ENCODE results near the gene HABP2. TPM values are rescaled to one million over a fixed set of nuclear protein-coding genes. Genes with fewer than 3 reads are reported as not detected.

The HABP2 gene
- total RNA-seq, 4 donors from 2014 or later, result not detected

DNA sequence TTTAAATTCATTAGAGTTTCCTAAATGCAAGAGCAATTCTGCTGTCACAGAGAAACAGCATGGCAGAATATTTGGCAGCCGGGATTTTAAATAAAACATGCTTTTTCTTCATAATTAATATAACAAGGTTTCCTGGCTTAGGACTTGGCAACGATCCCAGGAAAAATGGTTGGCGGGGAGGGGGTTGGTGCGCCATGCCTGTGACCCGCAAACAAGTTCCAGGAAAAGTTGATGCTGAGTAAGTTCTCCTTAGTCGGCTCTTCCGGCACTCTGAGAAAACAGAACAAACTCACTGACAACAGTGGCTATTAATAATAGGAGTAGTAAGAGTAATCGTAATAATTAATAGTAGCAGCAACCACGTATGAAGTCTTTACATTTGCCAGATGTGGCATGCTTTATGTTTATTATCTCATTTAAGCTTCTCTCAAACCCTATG is 4.6 kb downstream of the HABP2 start:
- no peak for TF ChIP-seq POLR2A (IDR thresholded peaks at IDR 0.05)
- TF ChIP-seq, protein P1, sequence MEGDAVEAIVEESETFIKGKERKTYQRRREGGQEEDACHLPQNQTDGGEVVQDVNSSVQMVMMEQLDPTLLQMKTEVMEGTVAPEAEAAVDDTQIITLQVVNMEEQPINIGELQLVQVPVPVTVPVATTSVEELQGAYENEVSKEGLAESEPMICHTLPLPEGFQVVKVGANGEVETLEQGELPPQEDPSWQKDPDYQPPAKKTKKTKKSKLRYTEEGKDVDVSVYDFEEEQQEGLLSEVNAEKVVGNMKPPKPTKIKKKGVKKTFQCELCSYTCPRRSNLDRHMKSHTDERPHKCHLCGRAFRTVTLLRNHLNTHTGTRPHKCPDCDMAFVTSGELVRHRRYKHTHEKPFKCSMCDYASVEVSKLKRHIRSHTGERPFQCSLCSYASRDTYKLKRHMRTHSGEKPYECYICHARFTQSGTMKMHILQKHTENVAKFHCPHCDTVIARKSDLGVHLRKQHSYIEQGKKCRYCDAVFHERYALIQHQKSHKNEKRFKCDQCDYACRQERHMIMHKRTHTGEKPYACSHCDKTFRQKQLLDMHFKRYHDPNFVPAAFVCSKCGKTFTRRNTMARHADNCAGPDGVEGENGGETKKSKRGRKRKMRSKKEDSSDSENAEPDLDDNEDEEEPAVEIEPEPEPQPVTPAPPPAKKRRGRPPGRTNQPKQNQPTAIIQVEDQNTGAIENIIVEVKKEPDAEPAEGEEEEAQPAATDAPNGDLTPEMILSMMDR (IDR thresholded peaks at IDR 0.05), result no peak
- H3K9me3 ChIP-seq, result no peaks in the 10 kb centered on the region
- intact Hi-C loops (cut with DNase I), result no loop called here
- no peak overlapping the region for H3K27ac ChIP-seq
- no peaks in the 10 kb centered on the region for H3K36me3 ChIP-seq
- peaks cover 7% of the 10 kb centered on the region in 2 donors for H3K4me1 ChIP-seq
- H3K27me3 ChIP-seq, result no peaks in the 10 kb centered on the region
- WGBS, 2 donors, result 50 to 54% methylated on average over 9 of the region's 9 CpGs
- H3K4me3 ChIP-seq (replicated peaks in 1 of 3), result no peak overlapping the region
- DNase-seq, result no peak

DNA sequence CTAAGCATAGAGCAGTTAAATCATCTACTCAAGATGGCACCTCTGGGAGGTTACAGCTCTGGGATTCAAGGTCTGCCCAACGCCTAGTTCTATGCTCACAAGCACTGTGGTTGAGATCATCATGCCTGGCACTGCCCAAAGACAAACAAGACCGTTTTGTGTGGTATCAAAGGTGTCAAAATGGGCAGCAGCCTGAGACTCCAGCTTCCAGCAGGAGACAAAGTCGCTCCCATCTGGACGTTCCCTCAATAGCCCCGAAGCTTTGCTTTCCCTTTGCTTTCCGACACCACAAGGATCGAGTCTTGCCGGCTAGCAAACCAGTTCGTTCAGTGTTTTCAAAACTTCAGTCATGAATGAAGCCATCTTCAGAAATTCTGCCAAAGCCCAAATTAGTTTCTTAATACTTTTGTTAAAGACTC is 5.1 kb downstream of the HABP2 start:
- intact Hi-C loops (cut with DNase I), result no loop called here
- 45 to 51% methylated on average over 9 of the region's 9 CpGs for WGBS, 2 donors
- H3K36me3 ChIP-seq, result no peaks in the 10 kb centered on the region
- H3K4me1 ChIP-seq, result peaks cover 7% of the 10 kb centered on the region in 2 donors
- DNase-seq, result no peak
- no peak for TF ChIP-seq POLR2A (IDR thresholded peaks at IDR 0.05)
- TF ChIP-seq, protein P1 (IDR thresholded peaks at IDR 0.05), result no peak
- H3K4me3 ChIP-seq (replicated peaks in 1 of 3), result no peak overlapping the region
- no peak overlapping the region for H3K27ac ChIP-seq
- no peaks in the 10 kb centered on the region for H3K9me3 ChIP-seq
- no peaks in the 10 kb centered on the region for H3K27me3 ChIP-seq

DNA sequence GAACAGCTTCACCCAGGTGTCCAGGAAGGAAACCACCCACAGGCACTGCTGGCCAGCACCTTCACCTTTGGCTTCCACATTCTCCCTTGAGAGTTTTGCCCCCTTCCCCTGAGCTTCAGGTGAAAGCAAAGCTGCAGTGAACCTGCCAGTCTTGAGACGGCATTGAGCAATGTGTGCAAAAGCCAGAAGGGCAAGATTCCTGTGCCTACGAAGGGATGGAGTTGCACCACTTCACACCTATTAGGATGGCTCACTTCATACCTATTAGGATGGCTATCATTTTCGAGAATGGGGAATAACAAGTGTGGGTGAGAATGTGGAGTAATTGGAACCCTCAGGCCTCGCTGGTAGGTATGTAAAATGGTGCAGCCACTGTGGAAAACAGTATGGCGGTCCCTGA is 7.2 kb downstream of the HABP2 start:
- Histone ChIP-seq H3K36me3 (no peaks in the 10 kb centered on the region), H3K9me3 (no peaks in the 10 kb centered on the region), H3K27me3 (no peaks in the 10 kb centered on the region), H3K4me1 (peaks cover 7% of the 10 kb centered on the region in 2 donors), H3K4me3 (replicated peaks in 1 of 3) (no peak overlapping the region), H3K27ac (no peak overlapping the region)
- no peak for TF ChIP-seq POLR2A (IDR thresholded peaks at IDR 0.05)
- TF ChIP-seq, protein P1 (IDR thresholded peaks at IDR 0.05), result no peak
- no peak for DNase-seq
- intact Hi-C loops (cut with DNase I), result no loop called here
- 95 to 96% methylated on average over 5 of the region's 5 CpGs for WGBS, 2 donors

DNA sequence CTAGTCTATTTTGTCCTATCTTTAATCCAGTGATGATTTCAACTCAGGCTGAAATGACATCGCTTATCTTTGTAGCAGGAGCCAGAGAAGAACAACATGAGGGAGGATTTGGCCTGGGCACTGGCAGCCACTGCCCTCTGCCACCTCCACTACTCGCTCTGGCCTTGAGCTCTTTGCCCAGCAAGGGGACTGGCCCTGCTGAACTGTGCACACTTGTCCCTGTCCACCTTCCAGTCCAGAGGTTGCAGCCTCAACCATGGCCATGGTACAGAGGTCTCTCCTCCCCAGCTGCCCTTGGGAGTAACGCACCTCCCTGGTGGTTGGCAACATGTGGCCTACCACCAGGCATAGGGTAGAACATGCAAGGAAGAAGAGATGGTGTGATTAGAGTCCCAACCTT is 8.4 kb downstream of the HABP2 start:
- Histone ChIP-seq H3K36me3 (no peaks in the 10 kb centered on the region), H3K27ac (peak overlapping the region in 1 of 3 donors; percentile 40), H3K4me3 (replicated peaks in 1 of 3) (no peak overlapping the region), H3K4me1 (peaks cover 7% of the 10 kb centered on the region in 2 donors), H3K9me3 (no peaks in the 10 kb centered on the region), H3K27me3 (no peaks in the 10 kb centered on the region)
- TF ChIP-seq, protein P1 (IDR thresholded peaks at IDR 0.05), result no peak
- no peak for TF ChIP-seq POLR2A (IDR thresholded peaks at IDR 0.05)
- intact Hi-C loops (cut with DNase I), result no loop called here
- WGBS, 2 donors, result 93 to 98% methylated on average over 3 of the region's 3 CpGs
- DNase-seq, result no peak

DNA sequence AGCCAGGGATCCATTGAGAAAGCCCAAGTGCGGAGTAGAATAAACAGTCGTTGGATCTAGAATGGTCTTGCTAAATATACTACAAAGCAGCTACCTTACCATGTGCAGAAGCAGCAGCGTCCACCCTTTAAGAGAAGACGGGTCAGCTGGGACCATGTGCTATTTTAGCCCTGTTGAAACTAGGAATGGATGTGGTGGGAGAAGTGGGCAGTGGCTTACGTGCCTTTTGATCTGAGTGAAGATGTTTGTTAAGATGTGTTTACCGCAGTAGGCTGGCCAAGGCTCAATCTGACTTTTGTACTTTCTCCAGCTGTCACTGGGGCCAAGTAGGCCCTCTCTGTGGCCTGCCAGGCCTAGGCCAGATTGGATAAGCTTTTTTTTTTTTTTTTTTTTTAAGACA is 9.2 kb downstream of the HABP2 start:
- peak in 1 of 2 donors; percentile 14 for DNase-seq
- intact Hi-C loops (cut with DNase I), result no loop called here
- Histone ChIP-seq H3K4me1 (peaks cover 7% of the 10 kb centered on the region in 2 donors), H3K9me3 (no peaks in the 10 kb centered on the region), H3K36me3 (no peaks in the 10 kb centered on the region), H3K27me3 (no peaks in the 10 kb centered on the region), H3K27ac (peak overlapping the region in 1 of 3 donors; percentile 40), H3K4me3 (replicated peaks in 1 of 3) (no peak overlapping the region)
- no peak for TF ChIP-seq POLR2A (IDR thresholded peaks at IDR 0.05)
- TF ChIP-seq, protein P1 (IDR thresholded peaks at IDR 0.05), result no peak
- 54 to 66% methylated on average over 6 of the region's 6 CpGs for WGBS, 2 donors
